ENCODE measurements around the gene CSNK1A1. TPM values are rescaled to one million over a fixed set of nuclear protein-coding genes. Genes with fewer than 3 reads are reported as not detected.

CSNK1A1 gene
- total RNA-seq, 8 experiments from 2014 or later = 196 to 391 (median 279) TPM

DNA sequence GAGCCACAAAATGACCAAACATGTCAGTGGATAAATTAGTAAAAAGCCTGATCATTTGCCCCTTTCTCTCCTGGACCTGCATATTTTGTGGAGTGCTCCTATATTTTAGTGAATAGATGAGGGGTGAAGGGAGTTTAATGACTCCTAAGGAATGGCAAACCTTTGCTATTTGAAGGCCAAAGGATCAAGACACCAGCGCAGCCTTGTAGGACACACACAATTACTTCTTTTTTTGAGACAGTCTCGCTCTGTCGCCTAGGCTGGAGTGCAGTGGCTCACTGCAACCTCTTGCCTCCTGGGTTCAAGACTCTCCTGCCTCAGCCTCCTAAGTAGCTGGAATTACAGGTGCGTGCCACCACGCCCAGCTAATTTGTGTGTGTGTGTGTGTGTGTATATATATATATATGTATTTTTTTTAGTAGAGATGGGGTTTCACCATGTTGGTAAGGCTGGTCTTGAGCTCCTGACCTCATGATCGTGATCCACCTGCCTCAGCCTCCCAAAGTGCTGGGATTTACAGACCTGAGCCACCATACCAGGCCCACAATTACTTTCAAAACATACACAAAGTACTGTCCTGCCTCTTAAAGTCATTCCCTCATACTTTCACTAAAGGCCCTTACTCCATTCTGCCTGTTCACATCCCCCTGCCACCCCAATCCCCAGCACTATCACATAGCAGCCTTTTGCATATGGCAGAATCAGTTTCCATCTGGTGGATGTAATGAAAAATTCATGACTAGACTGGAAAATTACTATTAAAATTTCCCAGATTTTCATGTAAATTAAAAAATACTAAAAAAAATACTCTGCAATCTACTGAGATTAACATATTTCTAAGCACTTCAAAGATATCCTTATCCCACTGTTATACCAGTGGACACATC lies 60.4 kb downstream of the CSNK1A1 start:
- in situ Hi-C loops (cut with MboI; ENCODE audit: low pct_unique_long_range_greater_than_20kb in 2 of 9, low sequenced_read_pairs in 9 of 9, unreplicated experiment in 9 of 9) = no loop called here
- Histone ChIP-seq H3K4me3 (no peak overlapping the region), H3K4me1 (replicated peaks in 1 of 2) (peaks cover 0 to 13% of the 10 kb centered on the region in 2 donors), H3K27ac (no peak overlapping the region)
- ATAC-seq (replicated peaks in 6 of 8) = no peak
- 80 to 100% (median 90%) methylated on average over 1 to 3 of the region's 6 CpGs; no CpG with 5 or more reads in 3 of the 10 experiments for WGBS, 10 experiments

DNA sequence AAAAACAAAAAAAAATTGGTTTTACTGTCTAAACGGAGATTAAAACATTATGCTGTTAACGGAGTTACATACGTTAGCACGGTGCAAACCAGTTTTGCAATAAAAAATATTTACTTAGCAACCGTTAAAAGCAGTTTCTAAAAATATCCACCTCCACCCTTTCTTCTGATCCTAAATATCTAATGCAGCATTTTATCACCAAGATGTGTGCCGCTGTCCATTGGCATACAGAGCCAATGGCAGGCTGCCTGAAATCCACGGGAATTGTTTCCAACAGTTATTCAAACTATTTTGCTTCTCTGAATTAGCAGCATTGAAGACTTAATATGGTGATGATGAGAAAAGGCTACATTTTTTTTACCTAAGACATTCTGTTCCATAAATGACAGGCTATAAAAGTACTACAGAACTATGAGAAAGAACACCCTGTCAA lies 61.6 kb downstream of the CSNK1A1 start:
- in situ Hi-C loops (cut with MboI; ENCODE audit: low pct_unique_long_range_greater_than_20kb in 2 of 9, low sequenced_read_pairs in 9 of 9, unreplicated experiment in 9 of 9) = no loop called here
- 0 to 91% (median 63%) methylated on average over 2 to 7 of the region's 7 CpGs; no CpG with 5 or more reads in 1 of the 10 experiments for WGBS, 10 experiments
- Histone ChIP-seq H3K4me1 (replicated peaks in 1 of 2) (peaks cover 0 to 14% of the 10 kb centered on the region in 2 donors), H3K27ac (no peak overlapping the region), H3K4me3 (no peak overlapping the region)
- peak in 1 of 8 experiments; percentile 8 for ATAC-seq (replicated peaks in 6 of 8)

DNA sequence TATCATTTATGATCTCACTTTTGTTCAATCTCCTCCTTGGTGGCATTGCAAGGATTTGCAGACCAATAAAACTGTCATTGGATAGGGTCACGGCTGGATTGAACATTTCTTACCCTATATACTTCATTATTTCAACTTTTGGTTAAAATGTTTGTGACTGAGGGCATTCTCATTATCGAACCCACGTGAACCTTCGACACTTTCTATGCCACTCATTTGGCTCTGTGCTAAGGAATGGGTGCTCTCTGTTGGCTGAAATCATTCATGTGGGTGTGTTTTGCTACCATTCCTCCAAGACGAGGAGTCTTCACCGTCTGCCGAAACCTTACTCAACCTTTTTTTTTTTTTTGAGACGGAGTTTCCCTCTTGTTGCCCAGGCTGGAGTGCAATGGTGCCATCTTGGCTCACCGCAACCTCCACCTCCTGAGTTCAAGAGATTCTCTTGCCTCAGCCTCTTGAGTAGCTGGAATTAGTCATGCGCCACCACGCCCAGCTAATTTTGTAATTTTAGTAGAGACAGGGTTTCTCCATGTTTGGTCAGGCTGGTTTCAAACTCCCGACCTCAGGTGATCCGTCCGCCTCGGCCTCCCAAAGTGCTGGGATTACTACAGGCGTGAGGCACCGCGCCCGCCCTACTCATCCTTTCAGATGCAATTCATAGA lies 62.5 kb downstream of the CSNK1A1 start:
- no peak for ATAC-seq (replicated peaks in 6 of 8)
- 25 to 90% (median 71%) methylated on average over 2 to 13 of the region's 19 CpGs; no CpG with 5 or more reads in 2 of the 10 experiments for WGBS, 10 experiments
- H3K4me3 ChIP-seq = no peak overlapping the region
- in situ Hi-C loops (cut with MboI; ENCODE audit: low pct_unique_long_range_greater_than_20kb in 2 of 9, low sequenced_read_pairs in 9 of 9, unreplicated experiment in 9 of 9) = no loop called here
- H3K27ac ChIP-seq = no peak overlapping the region
- peaks cover 0 to 14% of the 10 kb centered on the region in 2 donors for H3K4me1 ChIP-seq (replicated peaks in 1 of 2)

DNA sequence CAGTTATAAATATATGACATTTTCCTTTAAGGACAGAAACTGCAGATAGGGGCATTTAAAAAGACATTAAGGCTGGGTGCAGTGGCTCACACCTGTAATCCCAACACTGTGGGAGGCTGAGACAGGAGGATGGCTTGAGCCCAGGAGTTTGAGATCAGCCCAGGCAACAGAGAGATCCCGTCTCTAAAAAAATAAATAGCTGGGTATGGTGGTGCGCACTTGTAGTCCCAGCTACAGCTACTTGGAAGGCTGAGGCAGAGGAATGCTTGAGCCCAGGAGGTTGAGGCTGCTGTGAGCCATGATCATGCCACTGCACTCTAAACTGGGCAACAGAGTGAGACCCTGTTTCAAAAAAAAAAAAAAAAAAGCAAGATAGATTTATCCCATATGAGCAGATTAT lies 63.6 kb downstream of the CSNK1A1 start:
- WGBS, 10 experiments = 33 to 100% (median 82%) methylated on average over 1 to 2 of the region's 2 CpGs; no CpG with 5 or more reads in 4 of the 10 experiments
- no peak overlapping the region for H3K27ac ChIP-seq
- ATAC-seq (replicated peaks in 6 of 8) = peak in 3 of 8 experiments; percentile 12 to 28 (median 14)
- H3K4me1 ChIP-seq (replicated peaks in 1 of 2) = peaks cover 0 to 14% of the 10 kb centered on the region in 2 donors
- H3K4me3 ChIP-seq = no peak overlapping the region
- in situ Hi-C loops (cut with MboI; ENCODE audit: low pct_unique_long_range_greater_than_20kb in 2 of 9, low sequenced_read_pairs in 9 of 9, unreplicated experiment in 9 of 9) = no loop called here

DNA sequence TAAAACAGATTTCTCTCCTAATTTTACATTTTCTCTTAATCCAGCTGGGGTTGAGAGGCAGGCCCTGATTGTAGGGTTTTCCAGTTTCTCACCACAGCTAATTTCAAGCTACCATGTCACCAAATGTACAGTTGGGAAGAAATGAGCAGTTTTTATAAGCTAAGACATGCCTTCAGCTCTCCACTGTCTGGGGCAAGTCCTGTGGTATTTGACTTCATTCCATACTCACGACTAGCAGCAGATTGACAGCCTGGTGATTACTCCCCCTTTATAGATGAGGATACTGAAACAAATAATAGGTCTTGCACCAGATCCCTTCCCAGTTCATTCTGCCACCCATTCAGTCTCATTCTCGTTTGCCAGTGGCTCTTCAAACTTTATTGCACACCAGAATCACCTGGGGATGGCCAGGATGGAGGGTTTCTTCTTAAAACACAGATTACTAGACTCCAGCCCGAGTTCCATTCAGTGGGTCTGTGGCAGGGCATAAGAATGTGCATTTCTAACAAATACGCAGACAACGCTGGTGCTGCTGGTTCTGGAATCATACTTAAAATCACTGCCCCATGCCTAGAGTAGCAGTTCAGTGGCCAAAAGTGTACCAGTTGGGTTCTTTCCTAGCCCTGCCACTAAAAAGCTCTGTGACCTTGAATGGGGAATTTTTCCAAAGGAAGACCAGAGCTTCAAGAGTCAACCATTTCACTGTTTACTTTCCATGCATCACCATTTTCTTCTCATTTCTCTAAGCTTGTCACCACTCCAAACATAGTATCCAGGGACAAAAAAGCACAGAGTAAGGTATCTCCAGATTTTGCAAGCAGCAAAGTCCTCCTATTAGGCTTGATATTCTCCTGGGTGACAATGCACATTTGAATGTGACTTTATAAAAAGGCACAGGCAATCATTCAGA lies 64.3 kb downstream of the CSNK1A1 start:
- Histone ChIP-seq H3K4me1 (replicated peaks in 1 of 2) (peaks cover 2 to 14% of the 10 kb centered on the region in 2 donors), H3K4me3 (no peak overlapping the region), H3K27ac (no peak overlapping the region)
- peak in 7 of 8 experiments; percentile 1 to 48 (median 17) for ATAC-seq (replicated peaks in 6 of 8)
- in situ Hi-C loops (cut with MboI; ENCODE audit: low pct_unique_long_range_greater_than_20kb in 2 of 9, low sequenced_read_pairs in 9 of 9, unreplicated experiment in 9 of 9) = no loop called here
- WGBS, 10 experiments = 14 to 84% (median 62%) methylated on average over 1 to 4 of the region's 5 CpGs

GRCh38 chr5:149485655-149486615 lies 65.3 kb downstream of the CSNK1A1 start:
- 0 to 90% (median 86%) methylated on average over 1 to 2 of the region's 2 CpGs; no CpG with 5 or more reads in 5 of the 10 experiments for WGBS, 10 experiments
- no peak overlapping the region for H3K27ac ChIP-seq
- peak; percentile 48 to 81 (median 60) for ATAC-seq (replicated peaks in 6 of 8)
- H3K4me3 ChIP-seq = no peak overlapping the region
- in situ Hi-C loops (cut with MboI; ENCODE audit: low pct_unique_long_range_greater_than_20kb in 2 of 9, low sequenced_read_pairs in 9 of 9, unreplicated experiment in 9 of 9) = no loop called here
- peaks cover 6 to 14% of the 10 kb centered on the region in 2 donors for H3K4me1 ChIP-seq (replicated peaks in 1 of 2)

DNA sequence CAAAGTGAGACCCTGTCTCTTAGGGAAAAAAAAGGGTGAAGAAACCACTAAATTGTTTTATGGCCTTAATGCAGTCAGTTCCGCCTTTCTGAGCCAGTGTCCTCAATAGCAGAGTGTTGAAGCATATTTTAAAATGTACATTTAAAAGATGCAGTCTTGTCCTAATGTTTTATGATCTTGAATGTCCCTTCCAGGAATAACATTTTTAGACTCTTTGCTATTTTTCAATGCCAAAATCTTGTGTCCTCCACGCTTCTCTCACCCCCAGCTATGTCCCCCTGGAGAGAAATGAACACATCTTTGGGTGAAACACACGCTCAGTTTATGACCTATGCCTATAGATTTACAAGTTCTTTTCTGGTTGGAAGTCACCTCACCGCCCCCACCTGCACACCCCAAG lies 69.8 kb downstream of the CSNK1A1 start:
- Histone ChIP-seq H3K27ac (no peak overlapping the region), H3K4me1 (replicated peaks in 1 of 2) (peaks cover 8 to 11% of the 10 kb centered on the region in 2 donors), H3K4me3 (no peak overlapping the region)
- no peak for ATAC-seq (replicated peaks in 6 of 8)
- in situ Hi-C loops (cut with MboI; ENCODE audit: low pct_unique_long_range_greater_than_20kb in 2 of 9, low sequenced_read_pairs in 9 of 9, unreplicated experiment in 9 of 9) = no loop called here
- 40 to 100% (median 75%) methylated on average over 1 to 4 of the region's 4 CpGs; no CpG with 5 or more reads in 1 of the 10 experiments for WGBS, 10 experiments

DNA sequence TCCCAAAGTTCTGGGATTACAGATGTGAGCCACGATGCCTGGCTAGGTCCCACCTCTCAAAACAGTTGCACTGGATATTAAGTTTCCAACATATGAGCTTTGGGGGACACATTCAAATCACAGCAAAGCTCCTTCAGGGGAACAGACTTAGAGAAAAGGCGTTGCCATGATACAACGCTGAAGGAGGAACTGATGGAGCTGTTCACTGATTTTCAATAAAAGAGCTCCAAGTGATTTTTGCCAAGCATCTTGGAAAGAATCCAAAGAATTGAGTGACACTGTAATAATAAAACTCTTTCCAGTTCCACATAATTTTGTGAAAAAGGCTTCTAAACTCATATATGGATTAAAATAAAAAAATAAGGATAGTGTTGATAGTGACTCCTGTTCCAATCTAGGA lies 72.5 kb downstream of the CSNK1A1 start:
- Histone ChIP-seq H3K4me3 (no peak overlapping the region), H3K27ac (no peak overlapping the region), H3K4me1 (replicated peaks in 1 of 2) (peaks cover 16 to 17% of the 10 kb centered on the region in 2 donors)
- in situ Hi-C loops (cut with MboI; ENCODE audit: low pct_unique_long_range_greater_than_20kb in 2 of 9, low sequenced_read_pairs in 9 of 9, unreplicated experiment in 9 of 9) = no loop called here
- ATAC-seq (replicated peaks in 6 of 8) = no peak
- WGBS, 10 experiments = 33 to 100% (median 73%) methylated on average over 1 to 3 of the region's 3 CpGs; no CpG with 5 or more reads in 4 of the 10 experiments

DNA sequence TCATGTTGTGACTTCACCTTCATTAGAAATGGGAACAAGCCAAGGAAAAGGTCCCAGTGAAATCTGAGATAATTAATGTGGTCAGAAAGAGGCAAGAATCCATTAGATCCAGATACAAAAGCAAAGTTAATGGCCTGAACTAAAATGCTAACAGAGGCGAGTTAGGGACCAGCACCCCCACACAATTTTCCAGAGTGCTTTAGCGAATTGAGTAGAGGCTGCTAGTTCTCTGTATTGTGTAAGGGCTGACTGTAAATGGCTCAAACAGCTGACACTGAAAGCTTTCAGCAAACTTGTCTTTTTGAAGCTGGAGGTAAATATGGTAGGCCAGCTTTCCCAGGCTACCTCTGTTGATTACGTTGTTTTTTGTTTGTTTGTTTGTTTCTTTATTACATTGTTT lies 75.5 kb downstream of the CSNK1A1 start:
- in situ Hi-C loops (cut with MboI; ENCODE audit: low pct_unique_long_range_greater_than_20kb in 2 of 9, low sequenced_read_pairs in 9 of 9, unreplicated experiment in 9 of 9) = no loop called here

GRCh38 chr5:149474198-149474597 lies 77.0 kb downstream of the CSNK1A1 start:
- H3K4me1 ChIP-seq (replicated peaks in 1 of 2) = peaks cover 11 to 22% of the 10 kb centered on the region in 2 donors
- 100% methylated on average over 1 of the region's 3 CpGs; no CpG with 5 or more reads in 7 of the 10 experiments for WGBS, 10 experiments
- in situ Hi-C loops (cut with MboI; ENCODE audit: low pct_unique_long_range_greater_than_20kb in 2 of 9, low sequenced_read_pairs in 9 of 9, unreplicated experiment in 9 of 9) = no loop called here
- H3K4me3 ChIP-seq = no peak overlapping the region
- peak in 3 of 8 experiments; percentile 12 to 42 (median 15) for ATAC-seq (replicated peaks in 6 of 8)
- H3K27ac ChIP-seq = no peak overlapping the region

More for the DNA sequence above, 75.5 kb downstream of the CSNK1A1 start:
- Histone ChIP-seq H3K4me1 (replicated peaks in 1 of 2) (peaks cover 11 to 22% of the 10 kb centered on the region in 2 donors), H3K27ac (peak overlapping the region in 1 of 2 donors; percentile 12), H3K4me3 (no peak overlapping the region)
- ATAC-seq (replicated peaks in 6 of 8) = peak in 5 of 8 experiments; percentile 18 to 74 (median 65)
- WGBS, 10 experiments = 44 to 100% (median 75%) methylated on average over 1 to 3 of the region's 3 CpGs; no CpG with 5 or more reads in 1 of the 10 experiments

- no peak overlapping the region for H3K4me3 ChIP-seq
- WGBS, 10 experiments = 80 to 100% (median 89%) methylated on average over 1 to 7 of the region's 7 CpGs; no CpG with 5 or more reads in 3 of the 10 experiments
- in situ Hi-C loops (cut with MboI; ENCODE audit: low pct_unique_long_range_greater_than_20kb in 2 of 9, low sequenced_read_pairs in 9 of 9, unreplicated experiment in 9 of 9) = no loop called here
- no peak for ATAC-seq (replicated peaks in 6 of 8)
- peaks cover 11 to 18% of the 10 kb centered on the region in 2 donors for H3K4me1 ChIP-seq (replicated peaks in 1 of 2)
- no peak overlapping the region for H3K27ac ChIP-seq
These were observed 77.8 kb downstream of the CSNK1A1 start for GRCh38 chr5:149473441-149473840.
